Measurements from ENCODE around the gene MEX3D.

GRCh38 chr19:1520203-1520780 is 47.8 kb downstream of the MEX3D start:
- TF ChIP-seq EZH2phosphoT487 (IDR thresholded peaks at IDR 0.05; ENCODE audit: borderline replicate concordance, low read depth, low read length), result no peak
- TF ChIP-seq CTCF (conservative IDR thresholded peaks at IDR 0.05; ENCODE audit: low read length), result no peak

Measured in OCI-LY7 (cell line).